Thymus (tissue), 2 donors: ENCODE measurements around the gene NEMP2. TPM values are rescaled to one million over a fixed set of nuclear protein-coding genes. Genes with fewer than 3 reads are reported as not detected.

Source experiments
- polyA plus RNA-seq: library from polyadenylated mRNA; stranded (reverse); fragments of 200-250 nt; gene quantifications from one replicate; pipeline ENCODE4 v1.2.3, GENCODE V29; 2013
- total RNA-seq: library from RNA; stranded (reverse); fragments of 120-200 nt; gene quantifications from one replicate; pipeline ENCODE4 v1.2.4, GENCODE V29; 2013
- donor health status: healthy.

NEMP2 gene
- total and polyA plus RNA-seq, 2 donors = 1.9 to 10.2 TPM

Other genes starting within 250 kb of the NEMP2 start
- gene HIBCH, start 214.9 kb downstream of the NEMP2 start, total RNA-seq = 18.7 TPM
- 31.3 TPM for gene HIBCH, start 214.9 kb downstream of the NEMP2 start, polyA plus RNA-seq
- gene INPP1, start 191.1 kb downstream of the NEMP2 start, total RNA-seq = 18.9 TPM
- 36.4 TPM for gene INPP1, start 191.1 kb downstream of the NEMP2 start, polyA plus RNA-seq
- gene MFSD6, start 126.4 kb downstream of the NEMP2 start, total RNA-seq = 11.7 TPM
- gene MFSD6, start 126.4 kb downstream of the NEMP2 start, polyA plus RNA-seq = 16.3 TPM
- 37.3 TPM for gene NAB1, start 114.4 kb upstream of the NEMP2 start, total RNA-seq
- 22.7 TPM for gene NAB1, start 114.4 kb upstream of the NEMP2 start, polyA plus RNA-seq